IMR-90 (cell line): ENCODE results near the gene CHD6. TPM values are rescaled to one million over a fixed set of nuclear protein-coding genes. Genes with fewer than 3 reads are reported as not detected.

ENCODE experiments used
- ATAC-seq: fragments of 200-7000 bp; cut with Tn5 transposase; 2 replicates; pipeline ENCODE4 v1.9.1; 2020; ENCODE audit warnings: low read depth, mild to moderate bottlenecking, moderate library complexity
- BruUV-seq: library from RNA; stranded (reverse); fragments of 400-500 nt; replicated peaks from 2 replicates; lab custom pipeline; 2021; lab: Mats Ljungman, UMichigan
- CTCF ChIA-PET: fragments of 300-600 bp; formaldehyde crosslinking; extraction: SDS; loops from one replicate; lab custom pipeline; 2021; ENCODE audit warnings: antibody characterized with exemption; lab: Yijun Ruan, JAX
- POLR2A ChIA-PET: fragments of 300-600 bp; sonication (Branson Sonifier 250); formaldehyde crosslinking; loops from one replicate; lab custom pipeline; 2022; ENCODE audit warnings: antibody characterized with exemption; ENCODE audit not compliant: unreplicated experiment; lab: Charles Lee
- DNase-seq: peaks from one replicate; pipeline ENCODE4 v3.0.0; 2013
- H2AFZ ChIP-seq: replicated peaks from 2 replicates; pipeline ENCODE3; 2013; ENCODE audit warnings: low read length, mild to moderate bottlenecking; ENCODE audit not compliant: poor library complexity
- H2AK5ac ChIP-seq: 2 replicates; pipeline ENCODE4 v1.6.1; 2013; ENCODE audit warnings: low read depth, low read length, inconsistent platforms
- H2AK9ac ChIP-seq: replicated peaks from 2 replicates; pipeline ENCODE3; 2013; ENCODE audit warnings: mild to moderate bottlenecking, low read depth, low read length, moderate library complexity; ENCODE audit not compliant: poor library complexity
- H2BK120ac ChIP-seq: 2 replicates; pipeline ENCODE4 v1.6.1; 2013; ENCODE audit warnings: low read depth, low read length, inconsistent platforms
- H2BK15ac ChIP-seq: 3 replicates; pipeline ENCODE4 v1.6.1; 2013; ENCODE audit warnings: low read depth, low read length, inconsistent platforms
- H2BK20ac ChIP-seq: 2 replicates; pipeline ENCODE4 v1.6.1; 2013; ENCODE audit warnings: low read depth, mild to moderate bottlenecking, inconsistent platforms, low read length, moderate library complexity
- H2BK5ac ChIP-seq: 2 replicates; pipeline ENCODE4 v1.6.1; 2013; ENCODE audit warnings: mild to moderate bottlenecking, low read depth, low read length, inconsistent platforms; ENCODE audit not compliant: poor library complexity, severe bottlenecking
- H3K14ac ChIP-seq: replicated peaks from 2 replicates; pipeline ENCODE4 v1.6.1; 2013; ENCODE audit warnings: low read depth, low read length, inconsistent platforms
- H3K18ac ChIP-seq: 2 replicates; pipeline ENCODE4 v1.6.1; 2013; ENCODE audit warnings: low read depth, low read length, control low read depth
- H3K23ac ChIP-seq: 2 replicates; pipeline ENCODE4 v1.6.1; 2013; ENCODE audit warnings: low read depth, low read length, inconsistent platforms
- H3K27ac ChIP-seq: 2 replicates; pipeline ENCODE4 v1.5.1; 2013; ENCODE audit warnings: mild to moderate bottlenecking, control low read depth, low read length; ENCODE audit not compliant: insufficient read depth
- H3K27me3 ChIP-seq: 2 replicates; pipeline ENCODE4 v1.6.1; 2013; ENCODE audit warnings: low read length; ENCODE audit not compliant: control insufficient read depth, insufficient read depth
- H3K36me3 ChIP-seq: 2 replicates; pipeline ENCODE4 v1.6.1; 2013; ENCODE audit warnings: low read length, mixed read lengths; ENCODE audit not compliant: control insufficient read depth, insufficient read depth
- H3K4ac ChIP-seq: 2 replicates; pipeline ENCODE4 v1.6.1; 2013; ENCODE audit warnings: low read depth, low read length, inconsistent platforms
- H3K4me1 ChIP-seq: 2 replicates; pipeline ENCODE4 v1.6.1; 2013; ENCODE audit warnings: low read length, mixed read lengths; ENCODE audit not compliant: control insufficient read depth, insufficient read depth
- H3K4me2 ChIP-seq: 2 replicates; pipeline ENCODE4 v1.6.1; 2013; ENCODE audit warnings: low read depth, mild to moderate bottlenecking, control low read depth, low read length, moderate library complexity
- H3K4me3 ChIP-seq: 2 replicates; pipeline ENCODE4 v1.5.1; 2013; ENCODE audit warnings: low read depth, mild to moderate bottlenecking, control low read depth, low read length, moderate library complexity; ENCODE audit not compliant: insufficient read depth
- H3K56ac ChIP-seq: 2 replicates; pipeline ENCODE4 v1.6.1; 2013; ENCODE audit warnings: low read length, inconsistent platforms; ENCODE audit not compliant: insufficient read depth; ENCODE audit errors: extremely low read depth
- H3K79me1 ChIP-seq, 2 experiments: 2 replicates each; pipeline ENCODE4 v1.6.1; 2013; ENCODE audit warnings: low read length in 2 of 2, inconsistent platforms in 1 of 2, low read depth in 1 of 2
- H3K9ac ChIP-seq: 2 replicates; pipeline ENCODE4 v1.6.1; 2013; ENCODE audit warnings: low read depth, low read length, control low read depth
- H3K9me1 ChIP-seq: 2 replicates; pipeline ENCODE4 v1.6.1; 2013; ENCODE audit warnings: low read length, inconsistent platforms; ENCODE audit not compliant: insufficient read depth
- H3K9me3 ChIP-seq: 2 replicates; pipeline ENCODE4 v1.6.1; 2013; ENCODE audit warnings: low read length; ENCODE audit not compliant: control insufficient read depth, insufficient read depth
- H4K20me1 ChIP-seq: 2 replicates; pipeline ENCODE4 v1.6.1; 2013; ENCODE audit warnings: low read length, inconsistent platforms; ENCODE audit not compliant: insufficient read depth
- H4K5ac ChIP-seq: 2 replicates; pipeline ENCODE4 v1.6.1; 2013; ENCODE audit warnings: mild to moderate bottlenecking, low read depth, low read length, control low read depth
- H4K8ac ChIP-seq, 2 experiments: 2 replicates each; pipeline ENCODE4 v1.6.1; 2013; ENCODE audit warnings: low read depth in 2 of 2, low read length in 2 of 2, control low read depth in 1 of 2, inconsistent platforms in 1 of 2
- H4K91ac ChIP-seq: 2 replicates; pipeline ENCODE4 v1.6.1; 2013; ENCODE audit warnings: low read depth, low read length, inconsistent platforms; ENCODE audit not compliant: insufficient read depth
- BHLHE40 ChIP-seq: fragments of 150-350 bp; IDR thresholded peaks from 2 replicates; pipeline ENCODE4 v1.6.1; 2016; ENCODE audit warnings: mild to moderate bottlenecking, low read depth, low read length
- CEBPB ChIP-seq: IDR thresholded peaks from 2 replicates; pipeline ENCODE4 v1.6.1; 2012; ENCODE audit warnings: low read depth, low read length, improper control_type of control experiment
- CHD1 ChIP-seq: IDR thresholded peaks from 2 replicates; pipeline ENCODE4 v1.6.1; 2012; ENCODE audit warnings: low read depth, low read length, improper control_type of control experiment
- FOS ChIP-seq: fragments of 150-350 bp; IDR thresholded peaks from 2 replicates; pipeline ENCODE4 v1.6.1; 2016; ENCODE audit warnings: low read depth, low read length
- MAFK ChIP-seq: IDR thresholded peaks from 2 replicates; pipeline ENCODE4 v1.6.1; 2012; ENCODE audit warnings: low read depth, low read length, improper control_type of control experiment
- MAZ ChIP-seq: IDR thresholded peaks from 2 replicates; pipeline ENCODE4 v1.6.1; 2012; ENCODE audit warnings: low read depth, mild to moderate bottlenecking, low read length, improper control_type of control experiment, moderate library complexity, borderline replicate concordance
- MXI1 ChIP-seq: IDR thresholded peaks from 2 replicates; pipeline ENCODE4 v1.6.1; 2012; ENCODE audit warnings: low read depth, mild to moderate bottlenecking, low read length, moderate library complexity, borderline replicate concordance
- NFE2L2 ChIP-seq: fragments of 150-350 bp; IDR thresholded peaks from 2 replicates; pipeline ENCODE4 v1.6.1; 2016; ENCODE audit warnings: low read depth, mild to moderate bottlenecking, low read length
- POLR2A ChIP-seq: IDR thresholded peaks from 2 replicates; pipeline ENCODE4 v1.6.1; 2012; ENCODE audit warnings: mild to moderate bottlenecking, low read depth, low read length
- RAD21 ChIP-seq: IDR thresholded peaks from 2 replicates; pipeline ENCODE4 v1.6.1; 2012; ENCODE audit warnings: low read length, improper control_type of control experiment
- RCOR1 ChIP-seq: IDR thresholded peaks from 2 replicates; pipeline ENCODE4 v1.6.1; 2012; ENCODE audit warnings: mild to moderate bottlenecking, low read length, improper control_type of control experiment; ENCODE audit not compliant: insufficient replicate concordance
- RFX5 ChIP-seq: IDR thresholded peaks from 2 replicates; pipeline ENCODE4 v1.8.0; 2012; ENCODE audit warnings: low read depth, mild to moderate bottlenecking, low read length, moderate library complexity
- SMC3 ChIP-seq: fragments of 150-350 bp; IDR thresholded peaks from 2 replicates; pipeline ENCODE4 v1.6.1; 2016; ENCODE audit warnings: low read depth, mild to moderate bottlenecking, antibody characterized with exemption, low read length, moderate library complexity
- WGBS, 2 experiments: methylation state at CpG; one replicate each; pipeline versions ENCODE4 v1.1.5 to v1.1.7; 2013; ENCODE audit warnings: missing lambda C conversion rate in 2 of 2; ENCODE audit not compliant: insufficient read length in 1 of 2; ENCODE audit errors: extremely low coverage in 2 of 2; 5-methylcytosine and 5-hydroxymethylcytosine counted together
- dilution Hi-C: fragments of 300-500 bp; cut with HindIII; formaldehyde crosslinking; loops from one replicate; pipeline ENCODE4 v1.14.3; 2018; ENCODE audit warnings: low sequenced_read_pairs; ENCODE audit not compliant: unreplicated experiment
- in situ Hi-C: fragments of 300-500 bp; cut with MboI; formaldehyde crosslinking; loops from 3 replicates; pipeline ENCODE4 v1.14.3; 2019; ENCODE audit warnings: low sequenced_read_pairs, inconsistent platforms, mixed read lengths
- intact Hi-C: fragments of 100-400 bp; cut with micrococcal nuclease; formaldehyde crosslinking; loops from 2 replicates; pipeline ENCODE4 v1.10.0; 2022
- polyA plus RNA-seq, 3 experiments: library from polyadenylated mRNA; depleted of rRNA; stranded (reverse); fragments of >200 nt; gene quantifications; 2 replicates each; pipeline ENCODE4 v1.2.3, GENCODE V29; 2012; ENCODE audit warnings: low replicate concordance in 1 of 3
- total RNA-seq: library from RNA; depleted of rRNA; stranded (reverse); fragments of >200 nt; gene quantifications from 2 replicates; pipeline ENCODE4 v1.2.3, GENCODE V29; 2012
- TF ChIP-seq, protein P1 (sequence below): fragments of 150-350 bp; IDR thresholded peaks from 2 replicates; pipeline ENCODE4 v1.6.1; 2016; ENCODE audit warnings: low read depth, mild to moderate bottlenecking, low read length, moderate library complexity, borderline replicate concordance
- TF ChIP-seq, protein P2 (sequence below): fragments of 150-350 bp; IDR thresholded peaks from 2 replicates; pipeline ENCODE4 v1.6.1; 2017; ENCODE audit warnings: mild to moderate bottlenecking, antibody characterized with exemption, low read length, low read depth
- TF ChIP-seq, protein P3 (sequence below): conservative IDR thresholded peaks from 2 replicates; pipeline ENCODE4 v1.5.1; 2012; ENCODE audit warnings: mild to moderate bottlenecking, low read depth, low read length, improper control_type of control experiment

The CHD6 gene
- total and polyA plus RNA-seq, 2 of the 4 experiments (the other 2 are of a cell fraction), result 8.8 to 26.7 TPM

DNA sequence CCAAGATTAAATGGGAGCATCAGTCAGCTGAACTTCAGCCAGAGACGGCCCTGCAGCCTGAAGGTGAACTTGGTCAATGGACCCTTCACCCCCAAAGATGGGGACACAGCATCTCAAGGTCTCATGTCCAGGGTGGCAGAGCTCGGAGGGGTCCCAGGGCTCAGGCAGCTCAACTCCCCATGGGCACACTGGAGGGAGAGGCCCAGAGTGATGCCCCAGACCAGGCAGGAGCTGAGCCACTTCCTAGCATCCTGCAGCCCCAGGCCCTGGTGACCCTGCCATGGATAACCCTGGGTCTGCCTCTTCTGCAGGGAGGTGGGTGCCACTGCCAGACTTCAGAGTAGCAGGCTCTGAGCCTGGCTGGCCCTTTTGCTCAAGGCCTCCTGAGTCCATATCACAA lies 224.1 kb downstream of the CHD6 start:
- peak overlapping the region; percentile 66 for H2AFZ ChIP-seq
- H3K4me3 ChIP-seq, result no peak overlapping the region
- H2BK15ac ChIP-seq, result no peak overlapping the region
- H3K4me1 ChIP-seq, result peaks cover 11% of the 10 kb centered on the region; the same call in 1 of the 2 replicates
- no peak overlapping the region for H2AK5ac ChIP-seq
- intact Hi-C loops (no loop called here), in situ Hi-C loops (no loop called here), dilution Hi-C loops (no loop called here)
- no peak overlapping the region for H3K14ac ChIP-seq
- H4K91ac ChIP-seq, result no peak overlapping the region
- H2BK120ac ChIP-seq, result no peak overlapping the region
- H3K18ac ChIP-seq, result no peak overlapping the region
- ATAC-seq (no peak), DNase-seq (no peak)
- H4K8ac ChIP-seq, result no peak overlapping the region
- H4K20me1 ChIP-seq, result no peaks in the 10 kb centered on the region
- ChIA-PET POLR2A (no interaction called here), CTCF (no interaction called here)
- no peak overlapping the region for H3K56ac ChIP-seq
- 59% methylated on average over 2 of the region's 2 CpGs; no CpG with 5 or more reads in 1 of the 2 experiments for WGBS, 2 experiments
- no peak overlapping the region for H2BK20ac ChIP-seq
- peaks cover 7% of the 10 kb centered on the region for H3K9me1 ChIP-seq
- no TSS peak for BruUV-seq
- H3K9me3 ChIP-seq, result no peaks in the 10 kb centered on the region
- no peak overlapping the region for H2BK5ac ChIP-seq
- no peak overlapping the region for H2AK9ac ChIP-seq
- no peak overlapping the region for H3K9ac ChIP-seq
- H3K79me1 ChIP-seq, result no peaks in the 10 kb centered on the region
- H3K23ac ChIP-seq, result no peak overlapping the region
- H4K5ac ChIP-seq, result no peak overlapping the region
- no peak overlapping the region for H3K4ac ChIP-seq
- H3K36me3 ChIP-seq, result no peaks in the 10 kb centered on the region
- TF ChIP-seq, protein P1, sequence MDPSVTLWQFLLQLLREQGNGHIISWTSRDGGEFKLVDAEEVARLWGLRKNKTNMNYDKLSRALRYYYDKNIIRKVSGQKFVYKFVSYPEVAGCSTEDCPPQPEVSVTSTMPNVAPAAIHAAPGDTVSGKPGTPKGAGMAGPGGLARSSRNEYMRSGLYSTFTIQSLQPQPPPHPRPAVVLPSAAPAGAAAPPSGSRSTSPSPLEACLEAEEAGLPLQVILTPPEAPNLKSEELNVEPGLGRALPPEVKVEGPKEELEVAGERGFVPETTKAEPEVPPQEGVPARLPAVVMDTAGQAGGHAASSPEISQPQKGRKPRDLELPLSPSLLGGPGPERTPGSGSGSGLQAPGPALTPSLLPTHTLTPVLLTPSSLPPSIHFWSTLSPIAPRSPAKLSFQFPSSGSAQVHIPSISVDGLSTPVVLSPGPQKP, result no peak
- TF ChIP-seq RCOR1 (no peak), BHLHE40 (no peak), RAD21 (no peak), NFE2L2 (no peak), CEBPB (no peak), MAZ (no peak), POLR2A (no peak), FOS (no peak), CHD1 (no peak), RFX5 (no peak), MAFK (no peak), MXI1 (no peak), SMC3 (no peak)
- TF ChIP-seq, protein P2, sequence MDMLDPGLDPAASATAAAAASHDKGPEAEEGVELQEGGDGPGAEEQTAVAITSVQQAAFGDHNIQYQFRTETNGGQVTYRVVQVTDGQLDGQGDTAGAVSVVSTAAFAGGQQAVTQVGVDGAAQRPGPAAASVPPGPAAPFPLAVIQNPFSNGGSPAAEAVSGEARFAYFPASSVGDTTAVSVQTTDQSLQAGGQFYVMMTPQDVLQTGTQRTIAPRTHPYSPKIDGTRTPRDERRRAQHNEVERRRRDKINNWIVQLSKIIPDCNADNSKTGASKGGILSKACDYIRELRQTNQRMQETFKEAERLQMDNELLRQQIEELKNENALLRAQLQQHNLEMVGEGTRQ, result no peak
- TF ChIP-seq, protein P3, sequence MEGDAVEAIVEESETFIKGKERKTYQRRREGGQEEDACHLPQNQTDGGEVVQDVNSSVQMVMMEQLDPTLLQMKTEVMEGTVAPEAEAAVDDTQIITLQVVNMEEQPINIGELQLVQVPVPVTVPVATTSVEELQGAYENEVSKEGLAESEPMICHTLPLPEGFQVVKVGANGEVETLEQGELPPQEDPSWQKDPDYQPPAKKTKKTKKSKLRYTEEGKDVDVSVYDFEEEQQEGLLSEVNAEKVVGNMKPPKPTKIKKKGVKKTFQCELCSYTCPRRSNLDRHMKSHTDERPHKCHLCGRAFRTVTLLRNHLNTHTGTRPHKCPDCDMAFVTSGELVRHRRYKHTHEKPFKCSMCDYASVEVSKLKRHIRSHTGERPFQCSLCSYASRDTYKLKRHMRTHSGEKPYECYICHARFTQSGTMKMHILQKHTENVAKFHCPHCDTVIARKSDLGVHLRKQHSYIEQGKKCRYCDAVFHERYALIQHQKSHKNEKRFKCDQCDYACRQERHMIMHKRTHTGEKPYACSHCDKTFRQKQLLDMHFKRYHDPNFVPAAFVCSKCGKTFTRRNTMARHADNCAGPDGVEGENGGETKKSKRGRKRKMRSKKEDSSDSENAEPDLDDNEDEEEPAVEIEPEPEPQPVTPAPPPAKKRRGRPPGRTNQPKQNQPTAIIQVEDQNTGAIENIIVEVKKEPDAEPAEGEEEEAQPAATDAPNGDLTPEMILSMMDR, result no peak
- no peaks in the 10 kb centered on the region for H3K27me3 ChIP-seq
- H3K27ac ChIP-seq, result no peak overlapping the region
- no peak overlapping the region for H3K4me2 ChIP-seq
